ENCODE data around the gene RHO.

DNA sequence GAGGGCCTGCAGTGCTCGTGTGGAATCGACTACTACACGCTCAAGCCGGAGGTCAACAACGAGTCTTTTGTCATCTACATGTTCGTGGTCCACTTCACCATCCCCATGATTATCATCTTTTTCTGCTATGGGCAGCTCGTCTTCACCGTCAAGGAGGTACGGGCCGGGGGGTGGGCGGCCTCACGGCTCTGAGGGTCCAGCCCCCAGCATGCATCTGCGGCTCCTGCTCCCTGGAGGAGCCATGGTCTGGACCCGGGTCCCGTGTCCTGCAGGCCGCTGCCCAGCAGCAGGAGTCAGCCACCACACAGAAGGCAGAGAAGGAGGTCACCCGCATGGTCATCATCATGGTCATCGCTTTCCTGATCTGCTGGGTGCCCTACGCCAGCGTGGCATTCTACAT lies 3.8 kb downstream of the RHO start:
- TF ChIP-seq, protein P1, sequence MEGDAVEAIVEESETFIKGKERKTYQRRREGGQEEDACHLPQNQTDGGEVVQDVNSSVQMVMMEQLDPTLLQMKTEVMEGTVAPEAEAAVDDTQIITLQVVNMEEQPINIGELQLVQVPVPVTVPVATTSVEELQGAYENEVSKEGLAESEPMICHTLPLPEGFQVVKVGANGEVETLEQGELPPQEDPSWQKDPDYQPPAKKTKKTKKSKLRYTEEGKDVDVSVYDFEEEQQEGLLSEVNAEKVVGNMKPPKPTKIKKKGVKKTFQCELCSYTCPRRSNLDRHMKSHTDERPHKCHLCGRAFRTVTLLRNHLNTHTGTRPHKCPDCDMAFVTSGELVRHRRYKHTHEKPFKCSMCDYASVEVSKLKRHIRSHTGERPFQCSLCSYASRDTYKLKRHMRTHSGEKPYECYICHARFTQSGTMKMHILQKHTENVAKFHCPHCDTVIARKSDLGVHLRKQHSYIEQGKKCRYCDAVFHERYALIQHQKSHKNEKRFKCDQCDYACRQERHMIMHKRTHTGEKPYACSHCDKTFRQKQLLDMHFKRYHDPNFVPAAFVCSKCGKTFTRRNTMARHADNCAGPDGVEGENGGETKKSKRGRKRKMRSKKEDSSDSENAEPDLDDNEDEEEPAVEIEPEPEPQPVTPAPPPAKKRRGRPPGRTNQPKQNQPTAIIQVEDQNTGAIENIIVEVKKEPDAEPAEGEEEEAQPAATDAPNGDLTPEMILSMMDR (IDR thresholded peaks at IDR 0.05; ENCODE audit: insufficient read depth, low read length, poor library complexity, severe bottlenecking), result no peak
- no peak for TF ChIP-seq EZH2phosphoT487 (conservative IDR thresholded peaks at IDR 0.05; ENCODE audit: low read length)
